ENCODE results near the gene POFUT1.

The POFUT1 gene

GRCh38 chr20:32208499-32209154 lies 947 bp downstream of the POFUT1 start:
- DNase-seq = no peak

- no peak for DNase-seq
Measured at GRCh38 chr20:32209850-32210605, 2.3 kb downstream of the POFUT1 start.

GRCh38 chr20:32213870-32214269 lies 6.2 kb downstream of the POFUT1 start:
- no peak for DNase-seq

GRCh38 chr20:32215147-32215546 lies 7.5 kb downstream of the POFUT1 start:
- DNase-seq = no peak

- DNase-seq = no peak
Measured at GRCh38 chr20:32215729-32216128, 8.0 kb downstream of the POFUT1 start.

- no peak for DNase-seq
Measured at GRCh38 chr20:32216179-32217142, 8.8 kb downstream of the POFUT1 start.

- DNase-seq = no peak
Measured at GRCh38 chr20:32218156-32218900, 10.6 kb downstream of the POFUT1 start.

- DNase-seq = no peak
Measured at GRCh38 chr20:32224463-32224862, 16.8 kb downstream of the POFUT1 start.

- no peak for DNase-seq
Measured at GRCh38 chr20:32226391-32226790, 18.7 kb downstream of the POFUT1 start.

GRCh38 chr20:32227306-32227705 lies 19.6 kb downstream of the POFUT1 start:
- DNase-seq = no peak

GRCh38 chr20:32227744-32228688 lies 20.3 kb downstream of the POFUT1 start:
- DNase-seq = no peak

GRCh38 chr20:32229251-32229747 lies 21.6 kb downstream of the POFUT1 start:
- DNase-seq = no peak

GRCh38 chr20:32230707-32231106 lies 23.0 kb downstream of the POFUT1 start:
- no peak for DNase-seq

- DNase-seq = no peak
Measured at GRCh38 chr20:32231245-32231644, 23.6 kb downstream of the POFUT1 start.

- DNase-seq = no peak
Measured at GRCh38 chr20:32231847-32232246, 24.2 kb downstream of the POFUT1 start.

GRCh38 chr20:32232326-32232886 lies 24.7 kb downstream of the POFUT1 start:
- DNase-seq = no peak

GRCh38 chr20:32233286-32233685 lies 25.6 kb downstream of the POFUT1 start:
- no peak for DNase-seq

GRCh38 chr20:32234135-32234808 lies 26.6 kb downstream of the POFUT1 start:
- no peak for DNase-seq

GRCh38 chr20:32235331-32236047 lies 27.8 kb downstream of the POFUT1 start:
- DNase-seq = no peak
